Lower leg skin (tissue), 4 donors: Measurements from ENCODE around the gene TADA1. TPM values are rescaled to one million over a fixed set of nuclear protein-coding genes. Genes with fewer than 3 reads are reported as not detected.

ENCODE experiments used
- DNase-seq, 2 donors: peaks; one replicate each; pipeline ENCODE4 v3.0.0-alpha.2; 2019; ENCODE audit warnings: low spot score in 2 of 2
- H3K4me3 ChIP-seq: fragments of 200-600 bp; sonication (generic); 2 replicates; pipeline ENCODE4 v1.5.1; 2017; ENCODE audit warnings: mild to moderate bottlenecking, low read depth; ENCODE audit not compliant: poor library complexity, severe bottlenecking
- CTCF ChIP-seq, 3 donors: fragments of 450-650 bp; IDR thresholded peaks; one replicate each; pipeline ENCODE4 v1.5.1; 2016; ENCODE audit warnings: antibody characterized with exemption in 3 of 3, mild to moderate bottlenecking in 3 of 3, moderate library complexity in 2 of 3
- POLR2A ChIP-seq, 2 donors: fragments of 450-650 bp; IDR thresholded peaks; one replicate each; pipeline ENCODE4 v1.6.1; 2016 to 2017; ENCODE audit warnings: antibody characterized with exemption in 2 of 2, mild to moderate bottlenecking in 1 of 2, moderate library complexity in 1 of 2
- WGBS, 2 donors: methylation state at CpG; one replicate each; pipeline ENCODE4 v1.1.5; 2018; 5-methylcytosine and 5-hydroxymethylcytosine counted together
- intact Hi-C: fragments of 100-400 bp; cut with DNase I; formaldehyde crosslinking; loops from one replicate; pipeline ENCODE4 v1.15.0; 2023; ENCODE audit warnings: low total_unique reads
- total RNA-seq, 4 donors: library from RNA; depleted of rRNA; stranded (reverse); fragments of >200 nt; gene quantifications; one replicate each; pipeline ENCODE4 v1.1.0, GENCODE V29; 2016

TADA1 gene
- total RNA-seq, 4 donors from 2014 or later, result 9.5 to 18.2 (median 15.1) TPM

DNA sequence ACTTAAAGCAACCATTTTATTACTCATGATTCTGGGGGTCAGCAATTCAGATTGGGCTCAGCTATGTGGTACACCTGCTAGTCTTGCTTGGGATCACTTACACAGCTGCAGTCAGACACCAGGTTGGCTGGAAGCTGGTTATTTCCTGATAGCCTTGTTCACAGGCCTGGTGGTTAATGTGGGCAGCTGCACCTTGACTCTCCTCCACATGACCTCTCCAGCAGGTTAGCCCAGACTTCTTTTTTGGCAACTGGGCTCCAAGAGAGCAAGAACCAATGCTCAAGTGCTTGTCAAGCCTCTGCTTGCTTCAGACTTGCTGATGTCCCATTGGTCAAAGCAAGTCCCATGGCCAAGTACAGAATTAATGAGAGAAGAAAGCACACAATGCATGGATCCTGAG is 48.6 kb downstream of the TADA1 start:
- no peak overlapping the region for H3K4me3 ChIP-seq
- no peak for TF ChIP-seq POLR2A (IDR thresholded peaks at IDR 0.05)
- TF ChIP-seq CTCF (IDR thresholded peaks at IDR 0.05), result no peak
- intact Hi-C loops, result no loop called here
- no peak for DNase-seq

DNA sequence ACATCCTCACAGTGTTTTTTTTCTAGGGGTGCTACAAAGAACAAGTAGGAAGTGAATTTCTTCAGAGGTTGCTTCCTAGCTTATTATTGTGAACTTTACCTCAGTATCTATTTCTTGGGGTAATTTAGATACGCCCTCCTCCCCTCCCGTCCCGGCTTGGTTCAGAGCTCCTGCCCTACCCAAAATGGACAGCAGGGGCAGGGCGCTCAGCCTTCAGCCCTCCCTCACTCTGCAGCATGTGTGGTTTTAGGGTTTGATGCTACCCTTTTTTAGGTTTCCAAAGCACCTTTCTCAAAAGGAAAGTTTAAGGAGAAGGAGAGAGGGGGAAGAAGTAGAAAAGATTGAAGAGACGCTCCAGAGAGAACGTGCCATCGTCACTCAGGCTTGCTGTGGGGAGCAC is 53.7 kb downstream of the TADA1 start:
- TF ChIP-seq POLR2A (IDR thresholded peaks at IDR 0.05), result no peak
- TF ChIP-seq CTCF (IDR thresholded peaks at IDR 0.05), result no peak
- DNase-seq, result no peak
- intact Hi-C loops, result no loop called here
- H3K4me3 ChIP-seq, result no peak overlapping the region
- 63 to 70% methylated on average over 7 of the region's 7 CpGs for WGBS, 2 donors

DNA sequence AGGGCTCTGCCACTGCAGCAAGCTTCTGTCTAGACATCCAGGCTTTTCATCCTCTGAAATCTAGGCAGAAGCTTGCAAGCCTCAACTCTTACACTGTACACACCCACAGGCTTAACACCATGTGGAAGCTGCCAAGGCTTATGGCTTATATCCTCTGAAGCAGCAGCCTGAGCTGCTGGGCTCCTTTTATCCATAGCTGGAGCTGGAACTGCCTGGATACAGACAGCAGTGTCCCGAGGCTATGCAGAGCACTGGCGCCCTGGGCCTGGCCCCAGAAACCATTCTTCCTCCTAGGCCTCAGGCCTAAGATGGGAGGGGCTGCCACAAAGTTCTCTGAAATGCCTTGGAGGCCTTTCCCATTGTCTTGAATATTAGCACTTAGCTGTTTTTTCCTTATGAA is 56.1 kb downstream of the TADA1 start:
- intact Hi-C loops, result no loop called here
- 65 to 77% methylated on average over 2 of the region's 2 CpGs for WGBS, 2 donors

GRCh38 chr1:166814611-166815010 is 61.5 kb downstream of the TADA1 start:
- no peak for DNase-seq
- intact Hi-C loops, result no loop called here
- no peak for TF ChIP-seq CTCF (IDR thresholded peaks at IDR 0.05)
- 39 to 49% methylated on average over 2 of the region's 2 CpGs for WGBS, 2 donors
- H3K4me3 ChIP-seq, result no peak overlapping the region

More for the DNA sequence above, 56.1 kb downstream of the TADA1 start:
- H3K4me3 ChIP-seq, result no peak overlapping the region
- DNase-seq, result no peak
- TF ChIP-seq POLR2A (IDR thresholded peaks at IDR 0.05), result no peak
- no peak for TF ChIP-seq CTCF (IDR thresholded peaks at IDR 0.05)

DNA sequence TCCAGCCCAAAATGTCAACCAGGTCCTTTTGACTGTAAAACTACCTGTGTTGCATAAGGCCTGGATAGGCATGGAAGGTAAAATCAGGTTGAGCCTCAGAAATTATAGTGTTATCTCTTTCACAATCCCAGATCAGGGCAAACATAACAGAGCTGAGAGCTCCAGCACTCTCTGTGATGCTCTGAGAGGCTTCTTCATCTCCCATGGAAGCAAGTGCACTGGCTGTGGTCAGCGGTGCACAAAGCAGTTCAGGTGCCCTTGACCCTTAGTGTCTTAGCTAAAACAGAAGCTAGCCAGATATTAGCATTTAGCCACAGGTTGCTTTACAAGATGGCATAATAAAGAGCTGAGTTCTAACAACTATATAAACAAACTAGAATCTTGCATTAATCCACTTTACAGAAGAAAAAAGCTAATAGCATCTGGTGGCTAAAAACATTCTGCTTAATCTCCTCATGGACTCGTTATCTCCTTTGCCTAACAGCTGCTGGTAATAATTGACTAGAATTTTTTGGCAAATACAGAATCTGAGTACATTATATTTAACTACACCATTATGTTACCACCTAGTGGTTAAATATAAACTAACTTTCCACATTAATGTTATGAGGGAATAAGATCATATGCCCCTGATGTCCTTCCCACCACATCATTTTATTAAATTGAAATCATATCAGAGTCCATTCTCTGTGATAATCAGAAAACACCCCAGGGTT is 62.4 kb downstream of the TADA1 start:
- intact Hi-C loops, result no loop called here
- WGBS, 2 donors, result 40 to 48% methylated on average over 2 of the region's 2 CpGs
- DNase-seq, result no peak
- no peak overlapping the region for H3K4me3 ChIP-seq
- TF ChIP-seq POLR2A (IDR thresholded peaks at IDR 0.05), result no peak
- TF ChIP-seq CTCF (IDR thresholded peaks at IDR 0.05), result no peak

DNA sequence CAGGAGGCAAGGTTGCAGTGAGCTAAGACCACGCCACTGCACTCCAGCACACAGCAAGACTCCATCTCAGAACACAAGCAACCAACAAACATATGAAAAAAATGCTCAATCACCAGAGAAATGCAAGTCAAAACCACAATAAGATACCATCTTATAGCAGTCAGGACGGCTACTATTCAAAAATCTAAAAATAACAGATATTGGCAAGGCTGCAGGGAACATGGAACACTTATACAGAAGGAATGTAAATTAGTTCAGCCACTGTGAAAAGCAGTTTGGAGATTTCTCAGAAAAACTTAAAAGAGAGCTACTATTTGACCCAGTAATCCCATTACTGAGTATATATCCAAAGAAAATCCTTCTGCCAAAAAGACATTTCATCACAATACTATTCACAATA is 64.4 kb downstream of the TADA1 start:
- DNase-seq, result no peak
- intact Hi-C loops, result no loop called here
- no peak overlapping the region for H3K4me3 ChIP-seq
- WGBS, 2 donors, result 45 to 52% methylated on average over 2 of the region's 2 CpGs
- TF ChIP-seq POLR2A (IDR thresholded peaks at IDR 0.05), result no peak
- TF ChIP-seq CTCF (IDR thresholded peaks at IDR 0.05), result no peak
